Psoas muscle (tissue), 8 donors: ENCODE results near the gene CHD9. TPM values are rescaled to one million over a fixed set of nuclear protein-coding genes. Genes with fewer than 3 reads are reported as not detected.
"Not testable (repeated sequence)": the region's sequence is repeated elsewhere in the genome, so short reads cannot be mapped to it uniquely, and the experiment has no call there.

Experiments used
- ATAC-seq, 4 donors: fragments of 200-7000 bp; cut with Tn5 transposase; one replicate each; pipeline ENCODE4 v1.9.1; 2020; ENCODE audit warnings: moderate library complexity in 3 of 4, mild to moderate bottlenecking in 2 of 4
- DNase-seq, 2 donors: peaks; one replicate each; pipeline ENCODE4 v3.0.0-alpha.2; 2020
- H3K27ac ChIP-seq: fragments of 200-600 bp; one replicate; pipeline ENCODE4 v1.8.0; 2022
- H3K27me3 ChIP-seq, 3 donors: fragments of 200-600 bp in 1 of 3; one replicate each; pipeline versions ENCODE4 v1.6.1 to v1.8.0; 2013 to 2022; ENCODE audit warnings: low read length in 2 of 3, mild to moderate bottlenecking in 2 of 3, moderate library complexity in 1 of 3; ENCODE audit not compliant: insufficient read depth in 3 of 3
- H3K36me3 ChIP-seq, 2 donors: fragments of 200-600 bp in 1 of 2; one replicate each; pipeline versions ENCODE4 v1.6.1 to v1.8.0; 2013 to 2022; ENCODE audit warnings: low read depth in 1 of 2, mild to moderate bottlenecking in 1 of 2, moderate library complexity in 1 of 2; ENCODE audit not compliant: insufficient read depth in 1 of 2
- H3K4me1 ChIP-seq: fragments of 200-600 bp; one replicate; pipeline ENCODE4 v1.8.0; 2022
- H3K4me3 ChIP-seq: fragments of 200-600 bp; one replicate; pipeline ENCODE4 v1.8.0; 2022; ENCODE audit warnings: mild to moderate bottlenecking
- H3K9me3 ChIP-seq: fragments of 200-600 bp; one replicate; pipeline ENCODE4 v1.8.0; 2022
- CTCF ChIP-seq: fragments of 200-600 bp; IDR thresholded peaks from one replicate; pipeline ENCODE4 v1.8.0; 2022; ENCODE audit warnings: antibody characterized with exemption
- WGBS, 3 donors: extraction: QIAGEN DNeasy Blood & Tissue Kit; methylation state at CpG; one replicate each; pipeline versions ENCODE4 v1.1.6 to v1.1.7; 2013; 5-methylcytosine and 5-hydroxymethylcytosine counted together
- intact Hi-C, 2 donors: fragments of 100-400 bp; cut with DNase I; formaldehyde crosslinking; loops; one replicate each; pipeline versions ENCODE4 v1.11.0 to v1.14.2; 2022
- polyA plus RNA-seq, 3 donors: library from polyadenylated mRNA; stranded (reverse); fragments of 200-250 nt; gene quantifications; one replicate each; pipeline ENCODE4 v1.2.3, GENCODE V29; 2013
- total RNA-seq, 4 donors: library from RNA; stranded (reverse); fragmentation: NEBNext Ultra II Directional in 2 of 4; extraction: Animal tissue kit (Norgen Biotek cat#: 25700) in 2 of 4; gene quantifications; one replicate each; pipeline versions ENCODE4 v1.2.1 to v1.2.4, GENCODE V29; 2021 to 2023
- donor health status: healthy with polysubstance abuse.
- donor health status: DM: no; HTN: no; CAD: no; lungs with moderate emphysema.
- donor health status: Bipolar disorder and iron deficiency.
- donor health status: healthy.
- donor health status: DM: yes; HTN: yes; CAD: no.
- donor health status: DM: no; HTN: no; CAD: no.
- donor health status: DM: no; HTN: no; CAD: no.
- donor health status: DM: yes; HTN: yes; CAD: no.

CHD9 gene
- total and polyA plus RNA-seq, 7 donors, result 5.8 to 47.9 (median 36.4) TPM

DNA sequence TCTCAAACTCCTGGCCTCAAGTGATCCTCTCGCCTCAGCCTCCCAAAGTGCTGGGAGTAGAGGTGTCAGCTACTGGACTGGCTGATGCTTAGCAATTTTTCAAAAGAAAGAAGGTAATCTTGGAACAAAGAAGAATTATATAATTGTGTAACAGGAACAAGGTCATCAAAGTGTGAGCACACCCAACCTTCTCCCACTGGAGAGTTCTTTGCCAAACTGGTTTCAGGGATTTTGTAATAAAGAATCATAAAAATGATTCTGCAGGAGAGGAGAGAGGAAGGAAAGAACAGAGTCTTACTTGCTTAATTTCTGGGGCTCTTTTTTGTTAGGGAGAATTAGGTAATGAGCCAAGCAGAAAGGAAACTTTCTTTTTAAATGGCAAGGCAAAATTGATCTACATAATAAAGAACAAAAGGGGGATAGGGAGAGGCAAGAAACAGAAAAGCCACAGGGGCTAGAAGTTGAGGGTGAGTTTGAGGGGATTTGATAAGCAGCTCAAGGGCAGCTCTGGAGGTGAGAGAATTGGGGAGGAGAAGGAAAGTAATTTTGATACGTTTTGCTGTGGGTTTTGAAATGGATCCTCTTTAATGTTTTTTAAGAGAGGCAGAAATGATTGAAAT lies 23.4 kb upstream of the CHD9 start:
- Histone ChIP-seq H3K9me3 (no peaks in the 10 kb centered on the region), H3K27ac (no peak overlapping the region), H3K27me3 (no peaks in the 10 kb centered on the region), H3K4me1 (no peaks in the 10 kb centered on the region), H3K36me3 (no peaks in the 10 kb centered on the region), H3K4me3 (no peak overlapping the region)
- DNase-seq (no peak), ATAC-seq (no peak)
- intact Hi-C loops, result no loop called here
- TF ChIP-seq CTCF, result no peak
- 46 to 63% (median 50%) methylated on average over 2 of the region's 2 CpGs for WGBS, 3 donors

DNA sequence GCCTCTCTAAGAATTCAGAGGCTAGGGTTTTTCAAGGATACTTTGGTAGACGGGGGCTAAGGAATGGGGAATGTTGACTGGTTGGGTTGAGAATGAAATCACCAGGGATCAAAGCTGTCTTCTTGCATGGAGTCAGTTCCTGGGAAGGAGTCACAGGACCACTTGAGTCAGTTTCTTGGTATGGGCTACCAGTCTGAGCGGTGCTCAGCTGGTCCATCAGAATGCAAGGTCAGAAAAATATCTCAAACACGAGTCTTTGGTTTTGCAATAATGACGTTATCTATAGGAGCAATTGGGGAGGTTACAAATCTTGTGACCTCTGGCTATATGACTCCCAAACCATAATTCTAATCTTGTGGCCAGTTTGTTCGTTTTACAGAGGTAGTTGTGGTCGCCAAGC lies 20.5 kb upstream of the CHD9 start:
- TF ChIP-seq CTCF, result no peak
- Histone ChIP-seq H3K27ac (no peak overlapping the region), H3K36me3 (no peaks in the 10 kb centered on the region), H3K27me3 (no peaks in the 10 kb centered on the region), H3K9me3 (no peaks in the 10 kb centered on the region), H3K4me3 (no peak overlapping the region), H3K4me1 (no peaks in the 10 kb centered on the region)
- no peak for DNase-seq
- intact Hi-C loops, result no loop called here
- ATAC-seq, result no peak
- WGBS, 3 donors, result 85 to 95% (median 94%) methylated on average over 6 of the region's 6 CpGs

- H3K4me3 ChIP-seq, result no peak overlapping the region
- no peaks in the 10 kb centered on the region for H3K27me3 ChIP-seq
- no peak overlapping the region for H3K27ac ChIP-seq
- DNase-seq (no peak), ATAC-seq (no peak)
- intact Hi-C loops, result no loop called here
- no peaks in the 10 kb centered on the region for H3K4me1 ChIP-seq
- H3K9me3 ChIP-seq, result no peaks in the 10 kb centered on the region
- no peaks in the 10 kb centered on the region for H3K36me3 ChIP-seq
- TF ChIP-seq CTCF, result no peak
- WGBS, 3 donors, result 77 to 88% (median 85%) methylated on average over 3 of the region's 3 CpGs
These were observed 19.4 kb upstream of the CHD9 start for GRCh38 chr16:53035176-53035942.

DNA sequence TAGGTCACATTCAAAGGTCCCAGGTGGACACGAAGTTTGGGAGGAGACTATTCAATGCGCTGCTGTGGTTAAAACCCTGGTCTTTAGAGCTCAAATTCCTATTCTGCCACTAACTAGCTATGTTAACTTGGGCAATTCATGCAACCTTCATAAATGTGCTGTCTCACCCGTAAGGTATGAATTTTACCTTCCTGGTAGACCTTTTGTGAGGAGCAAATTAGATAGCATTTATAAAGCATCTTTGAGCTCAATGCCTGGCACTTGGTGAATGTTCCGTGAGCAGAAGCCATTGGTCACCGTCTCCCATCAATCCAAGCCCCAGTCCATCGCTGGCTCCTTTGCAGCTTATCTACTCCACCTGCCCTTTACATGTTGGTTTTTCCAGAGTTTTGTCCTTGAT lies 18.7 kb upstream of the CHD9 start:
- TF ChIP-seq CTCF, result no peak
- H3K9me3 ChIP-seq, result no peaks in the 10 kb centered on the region
- DNase-seq, result no peak
- no peaks in the 10 kb centered on the region for H3K4me1 ChIP-seq
- ATAC-seq, result no peak
- H3K27ac ChIP-seq, result no peak overlapping the region
- no peaks in the 10 kb centered on the region for H3K27me3 ChIP-seq
- H3K4me3 ChIP-seq, result no peak overlapping the region
- WGBS, 3 donors, result 84 to 91% (median 91%) methylated on average over 6 of the region's 6 CpGs
- no peaks in the 10 kb centered on the region for H3K36me3 ChIP-seq
- intact Hi-C loops, result no loop called here

GRCh38 chr16:53036711-53037110 lies 18.1 kb upstream of the CHD9 start:
- WGBS, 3 donors, result 48 to 53% (median 53%) methylated on average over 6 of the region's 6 CpGs
- H3K36me3 ChIP-seq, DNase-seq, H3K4me3 ChIP-seq, ATAC-seq, H3K9me3 ChIP-seq, H3K27ac ChIP-seq, H3K27me3 ChIP-seq, intact Hi-C loops, H3K4me1 ChIP-seq: not testable (repeated sequence)
